Ovary (tissue), 3 donors: ENCODE data around the gene ALDOA.

Experiments
- EP300 ChIP-seq: sonication (generic); formaldehyde crosslinking; IDR thresholded peaks from one replicate; pipeline ENCODE4 v1.6.1; 2017; ENCODE audit warnings: antibody characterized with exemption
- POLR2A ChIP-seq: fragments of 450-650 bp; IDR thresholded peaks from one replicate; pipeline ENCODE4 v1.6.1; 2017; ENCODE audit warnings: antibody characterized with exemption, mild to moderate bottlenecking, moderate library complexity
- TF ChIP-seq, protein P1 (sequence below), 3 donors: fragments of 450-650 bp in 2 of 3; fragments of 200-600 bp in 1 of 3; IDR thresholded peaks; one replicate each; pipeline versions ENCODE4 v1.5.1 to v1.8.0; 2016 to 2022; ENCODE audit warnings: antibody characterized with exemption in 3 of 3, mild to moderate bottlenecking in 1 of 3
- donor health status: DM: no; HTN: no; CAD: no.

DNA sequence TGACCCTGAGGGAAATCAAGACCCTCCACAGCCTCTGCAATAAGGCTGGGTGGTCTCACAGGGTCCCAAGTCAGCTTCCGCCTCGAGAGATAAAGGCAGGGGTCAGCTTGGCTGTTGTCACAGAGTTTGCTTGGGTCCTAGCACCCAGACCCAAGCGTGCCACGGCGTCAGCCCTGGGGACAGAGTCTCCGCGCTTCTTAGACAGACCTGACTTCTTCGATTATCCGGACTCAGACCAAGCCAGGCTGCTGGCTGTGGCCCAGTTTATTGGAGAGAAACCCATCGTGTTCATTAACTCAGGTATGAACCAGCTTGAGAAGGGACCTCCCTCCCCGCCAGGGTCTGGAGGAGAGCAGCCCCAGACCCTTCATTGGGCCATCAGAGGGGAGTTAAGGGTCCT is 42.0 kb upstream of the ALDOA start:
- TF ChIP-seq, protein P1, sequence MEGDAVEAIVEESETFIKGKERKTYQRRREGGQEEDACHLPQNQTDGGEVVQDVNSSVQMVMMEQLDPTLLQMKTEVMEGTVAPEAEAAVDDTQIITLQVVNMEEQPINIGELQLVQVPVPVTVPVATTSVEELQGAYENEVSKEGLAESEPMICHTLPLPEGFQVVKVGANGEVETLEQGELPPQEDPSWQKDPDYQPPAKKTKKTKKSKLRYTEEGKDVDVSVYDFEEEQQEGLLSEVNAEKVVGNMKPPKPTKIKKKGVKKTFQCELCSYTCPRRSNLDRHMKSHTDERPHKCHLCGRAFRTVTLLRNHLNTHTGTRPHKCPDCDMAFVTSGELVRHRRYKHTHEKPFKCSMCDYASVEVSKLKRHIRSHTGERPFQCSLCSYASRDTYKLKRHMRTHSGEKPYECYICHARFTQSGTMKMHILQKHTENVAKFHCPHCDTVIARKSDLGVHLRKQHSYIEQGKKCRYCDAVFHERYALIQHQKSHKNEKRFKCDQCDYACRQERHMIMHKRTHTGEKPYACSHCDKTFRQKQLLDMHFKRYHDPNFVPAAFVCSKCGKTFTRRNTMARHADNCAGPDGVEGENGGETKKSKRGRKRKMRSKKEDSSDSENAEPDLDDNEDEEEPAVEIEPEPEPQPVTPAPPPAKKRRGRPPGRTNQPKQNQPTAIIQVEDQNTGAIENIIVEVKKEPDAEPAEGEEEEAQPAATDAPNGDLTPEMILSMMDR (IDR thresholded peaks at IDR 0.05): no peak
- TF ChIP-seq EP300 (no peak), POLR2A (no peak)
